GM12872 (cell line): ENCODE results near the gene SLC37A2.
A peak's percentile ranks its signal among the peaks of the same experiment; 100 is the strongest.

Experiments used
- CTCF ChIP-seq: IDR thresholded peaks from 3 replicates; pipeline ENCODE4 v1.5.1; 2011; ENCODE audit warnings: low read depth, mild to moderate bottlenecking, low read length, moderate library complexity; ENCODE audit not compliant: insufficient read depth

SLC37A2 gene

GRCh38 chr11:125062931-125063428, at the start of gene SLC37A2:
TSS of gene SLC37A2 (plus strand) at chr11:125063305. CDS start at chr11:125063368, 63 bp downstream.
- TF ChIP-seq CTCF, result peak; percentile 17; the same call in 1 of the 3 replicates

GRCh38 chr11:125016413-125016812, 46.7 kb upstream of the SLC37A2 start:
- no peak for TF ChIP-seq CTCF

GRCh38 chr11:125020342-125020741, 42.8 kb upstream of the SLC37A2 start:
- no peak for TF ChIP-seq CTCF

- no peak for TF ChIP-seq CTCF
Observed at GRCh38 chr11:125022551-125022950, 40.6 kb upstream of the SLC37A2 start.

- no peak for TF ChIP-seq CTCF
Observed at GRCh38 chr11:125025968-125026367, 37.1 kb upstream of the SLC37A2 start.

- no peak for TF ChIP-seq CTCF
Observed at GRCh38 chr11:125036933-125037332, 26.2 kb upstream of the SLC37A2 start.

GRCh38 chr11:125049164-125049792, 13.8 kb upstream of the SLC37A2 start:
- TF ChIP-seq CTCF, result no peak
